HEK293T (cell line): ENCODE measurements around the gene TP53RK.

Experiments used
- CTCF ChIA-PET: fragments of 350-600 bp; formaldehyde crosslinking; extraction: SDS; loops from one replicate; lab custom pipeline; 2021; ENCODE audit warnings: antibody characterized with exemption, inconsistent platforms; lab: Yijun Ruan, JAX
- POLR2A ChIA-PET: fragments of 350-600 bp; formaldehyde crosslinking; extraction: SDS; loops from one replicate; lab custom pipeline; 2020; ENCODE audit warnings: antibody characterized with exemption, inconsistent platforms; lab: Yijun Ruan, JAX
- DNase-seq: peaks from one replicate; pipeline ENCODE4 v3.0.0; 2012; ENCODE audit warnings: mixed read lengths; ENCODE audit errors: extremely low spot score
- ARNT ChIP-seq: fragments of 450-650 bp; IDR thresholded peaks from 2 replicates; pipeline ENCODE4 v1.6.1; 2017; ENCODE audit warnings: mild to moderate bottlenecking
- BHLHE40 ChIP-seq: fragments of 450-650 bp; IDR thresholded peaks from 2 replicates; pipeline ENCODE4 v1.6.1; 2016; ENCODE audit warnings: mild to moderate bottlenecking, moderate library complexity, borderline replicate concordance
- CTBP1 ChIP-seq: fragments of 450-650 bp; IDR thresholded peaks from 2 replicates; pipeline ENCODE4 v1.6.1; 2016; ENCODE audit warnings: borderline replicate concordance
- ELF4 ChIP-seq: fragments of 450-650 bp; IDR thresholded peaks from 2 replicates; pipeline ENCODE4 v1.6.1; 2017; ENCODE audit warnings: antibody characterized with exemption
- FOXA1 ChIP-seq: fragments of 450-650 bp; IDR thresholded peaks from 2 replicates; pipeline ENCODE4 v1.6.1; 2016; ENCODE audit warnings: mild to moderate bottlenecking
- FOXK2 ChIP-seq: fragments of 450-650 bp; IDR thresholded peaks from 2 replicates; pipeline ENCODE4 v1.6.1; 2016; ENCODE audit warnings: mild to moderate bottlenecking
- FOXM1 ChIP-seq: fragments of 450-650 bp; IDR thresholded peaks from 2 replicates; pipeline ENCODE4 v1.6.1; 2017; ENCODE audit warnings: mild to moderate bottlenecking, borderline replicate concordance
- HDGF ChIP-seq: fragments of 450-650 bp; IDR thresholded peaks from 2 replicates; pipeline ENCODE4 v1.6.1; 2017; ENCODE audit warnings: antibody characterized with exemption, borderline replicate concordance
- L3MBTL2 ChIP-seq: fragments of 450-650 bp; conservative IDR thresholded peaks from 2 replicates; pipeline ENCODE4 v1.6.1; 2016; ENCODE audit warnings: mild to moderate bottlenecking
- LEF1 ChIP-seq: fragments of 450-650 bp; IDR thresholded peaks from 2 replicates; pipeline ENCODE4 v1.6.1; 2017; ENCODE audit warnings: mild to moderate bottlenecking, borderline replicate concordance
- NFRKB ChIP-seq: fragments of 450-650 bp; IDR thresholded peaks from 2 replicates; pipeline ENCODE4 v1.6.1; 2016; ENCODE audit warnings: mild to moderate bottlenecking, moderate library complexity
- PKNOX1 ChIP-seq: fragments of 450-650 bp; IDR thresholded peaks from 2 replicates; pipeline ENCODE4 v1.6.1; 2016
- SP1 ChIP-seq: fragments of 450-650 bp; IDR thresholded peaks from 2 replicates; pipeline ENCODE4 v1.6.1; 2017
- SUZ12 ChIP-seq: fragments of 450-650 bp; IDR thresholded peaks from 2 replicates; pipeline ENCODE4 v1.6.1; 2016; ENCODE audit warnings: mild to moderate bottlenecking
- TARDBP ChIP-seq: fragments of 450-650 bp; IDR thresholded peaks from 2 replicates; pipeline ENCODE4 v1.6.1; 2016
- ZNF384 ChIP-seq: fragments of 450-650 bp; IDR thresholded peaks from 2 replicates; pipeline ENCODE4 v1.6.1; 2016

Gene TP53RK

GRCh38 chr20:46717818-46718541 lies 28.7 kb upstream of the TP53RK start:
- TF ChIP-seq ELF4, result no peak
- TF ChIP-seq FOXA1, result no peak
- no peak for TF ChIP-seq L3MBTL2
- no peak for TF ChIP-seq HDGF
- no peak for TF ChIP-seq SUZ12
- no peak for TF ChIP-seq LEF1
- no peak for DNase-seq
- POLR2A ChIA-PET, result no interaction called here
- CTCF ChIA-PET, result interaction anchor here (0.6 kb wide), 1 partner anchor 330 kb away, joined by 3 read pairs; no protein-coding TSS in a partner anchor

GRCh38 chr20:46715292-46715756 lies 26.1 kb upstream of the TP53RK start:
- no peak for DNase-seq
- ChIA-PET CTCF (no interaction called here), POLR2A (no interaction called here)
- TF ChIP-seq HDGF (no peak), FOXM1 (no peak), PKNOX1 (no peak), TARDBP (no peak), ELF4 (no peak), ZNF384 (no peak), NFRKB (no peak), BHLHE40 (no peak), SP1 (no peak), FOXK2 (no peak), L3MBTL2 (no peak), SUZ12 (no peak), ARNT (no peak), CTBP1 (no peak), FOXA1 (no peak), LEF1 (no peak)

- ChIA-PET POLR2A (no interaction called here), CTCF (no interaction called here)
- no peak for DNase-seq
- TF ChIP-seq LEF1, result no peak
- TF ChIP-seq ELF4, result no peak
- TF ChIP-seq NFRKB, result no peak
- no peak for TF ChIP-seq CTBP1
- TF ChIP-seq SUZ12, result no peak
- TF ChIP-seq FOXM1, result no peak
- TF ChIP-seq ZNF384, result no peak
- TF ChIP-seq SP1, result no peak
- TF ChIP-seq PKNOX1, result no peak
- no peak for TF ChIP-seq TARDBP
- no peak for TF ChIP-seq ARNT
- TF ChIP-seq HDGF, result no peak
- TF ChIP-seq L3MBTL2, result no peak
- no peak for TF ChIP-seq FOXA1
Measured at GRCh38 chr20:46713957-46714834, 25.0 kb upstream of the TP53RK start.

- no peak for DNase-seq
- ChIA-PET POLR2A (no interaction called here), CTCF (no interaction called here)
- TF ChIP-seq FOXA1 (no peak), PKNOX1 (no peak), SP1 (no peak), L3MBTL2 (no peak), NFRKB (no peak), ZNF384 (no peak), FOXK2 (no peak), TARDBP (no peak), HDGF (no peak), BHLHE40 (no peak), ARNT (no peak), LEF1 (no peak), CTBP1 (no peak)
Measured at GRCh38 chr20:46712056-46712636, 22.9 kb upstream of the TP53RK start.

GRCh38 chr20:46710153-46710913 lies 21.1 kb upstream of the TP53RK start:
- POLR2A ChIA-PET, result interaction anchor here (1.2 kb wide), 1 partner anchor 21 kb away, joined by 4 read pairs; the partner anchor contains the start of gene TP53RK

More at GRCh38 chr20:46710153-46710913, 21.1 kb upstream of the TP53RK start:
- CTCF ChIA-PET, result interaction anchor here (0.7 kb wide), 1 partner anchor 496 kb away, joined by 3 read pairs; no protein-coding TSS in a partner anchor
- no peak for TF ChIP-seq FOXM1
- TF ChIP-seq PKNOX1, result no peak
- TF ChIP-seq ZNF384, result no peak
- TF ChIP-seq SUZ12, result no peak
- no peak for TF ChIP-seq FOXK2
- TF ChIP-seq L3MBTL2, result no peak
- no peak for TF ChIP-seq ARNT
- no peak for TF ChIP-seq FOXA1
- no peak for TF ChIP-seq SP1
- no peak for TF ChIP-seq BHLHE40
- no peak for TF ChIP-seq TARDBP
- no peak for TF ChIP-seq NFRKB
- no peak for DNase-seq
